ENCODE results near the gene PCDH8. TPM values are rescaled to one million over a fixed set of nuclear protein-coding genes. Genes with fewer than 3 reads are reported as not detected.

The PCDH8 gene
- total RNA-seq, 1 experiment from 2014 or later = 0.92 TPM

GRCh38 chr13:52835071-52835839, 13.2 kb downstream of the PCDH8 start:
- H3K9me3 Mint-ChIP-seq = no peaks in the 10 kb centered on the region
- no peak for TF ChIP-seq CREB1 (CRISPR knock-in tag; IDR thresholded peaks at IDR 0.05)
- TF ChIP-seq ZNF671 (CRISPR knock-in tag; IDR thresholded peaks at IDR 0.05) = no peak
- no peak for TF ChIP-seq ZNF263 (CRISPR knock-in tag; IDR thresholded peaks at IDR 0.05; ENCODE audit: low read depth)
- TF ChIP-seq IRF2 (CRISPR knock-in tag; IDR thresholded peaks at IDR 0.05; ENCODE audit: borderline replicate concordance, low read depth) = no peak
- TF ChIP-seq HMGXB4 (CRISPR knock-in tag; IDR thresholded peaks at IDR 0.05) = no peak
- TF ChIP-seq EMX1 (CRISPR knock-in tag; IDR thresholded peaks at IDR 0.05) = no peak
- TF ChIP-seq NR2C2 (CRISPR knock-in tag; IDR thresholded peaks at IDR 0.05) = no peak
- DNase-seq (ENCODE audit: low spot score) (no peak), ATAC-seq (no peak)
- ChIA-PET CTCF (interaction anchor here (1.3 kb wide), 1 partner anchor 133 kb away, joined by 4 read pairs; no protein-coding TSS in a partner anchor), POLR2A (no interaction called here)
- no peaks in the 10 kb centered on the region for H3K36me3 Mint-ChIP-seq
- H3K4me3 Mint-ChIP-seq = no peak overlapping the region
- no peak overlapping the region for H3K27ac Mint-ChIP-seq
- H3K4me1 Mint-ChIP-seq = peaks cover 36% of the 10 kb centered on the region
- H3K27me3 Mint-ChIP-seq (ENCODE audit: low read depth) = peaks cover 3% of the 10 kb centered on the region; the same call in 1 of the 2 replicates

GRCh38 chr13:52833296-52833875, 15.1 kb downstream of the PCDH8 start:
- ChIA-PET POLR2A (interaction anchor here (0.6 kb wide), 1 partner anchor 217 kb away, joined by 3 read pairs; no protein-coding TSS in a partner anchor), CTCF (interaction anchor here (0.5 to 1.8 kb wide), 5 partner anchors 13 to 144 kb away, joined by 3 to 15 read pairs (median 3); no protein-coding TSS in a partner anchor)
- H3K4me3 Mint-ChIP-seq = no peak overlapping the region
- H3K27ac Mint-ChIP-seq = no peak overlapping the region
- no peaks in the 10 kb centered on the region for H3K9me3 Mint-ChIP-seq
- ATAC-seq (no peak), DNase-seq (ENCODE audit: low spot score) (no peak)
- H3K36me3 Mint-ChIP-seq = no peaks in the 10 kb centered on the region
- peaks cover 29% of the 10 kb centered on the region for H3K4me1 Mint-ChIP-seq
- TF ChIP-seq ZNF532 (CRISPR knock-in tag; IDR thresholded peaks at IDR 0.05; ENCODE audit: borderline replicate concordance) = no peak
- no peak for TF ChIP-seq ZNF263 (CRISPR knock-in tag; IDR thresholded peaks at IDR 0.05; ENCODE audit: low read depth)
- TF ChIP-seq MLX (CRISPR knock-in tag; IDR thresholded peaks at IDR 0.05) = no peak
- TF ChIP-seq KAT7 (CRISPR knock-in tag; IDR thresholded peaks at IDR 0.05; ENCODE audit: borderline replicate concordance) = no peak
- no peak for TF ChIP-seq SP1 (CRISPR knock-in tag; conservative IDR thresholded peaks at IDR 0.05)
- no peak for TF ChIP-seq HMGXB4 (CRISPR knock-in tag; IDR thresholded peaks at IDR 0.05)
- no peak for TF ChIP-seq PREB (CRISPR knock-in tag; IDR thresholded peaks at IDR 0.05; ENCODE audit: borderline replicate concordance)
- no peak for TF ChIP-seq PRRX2 (CRISPR knock-in tag; IDR thresholded peaks at IDR 0.05)
- no peak for TF ChIP-seq AFF4 (CRISPR knock-in tag; IDR thresholded peaks at IDR 0.05; ENCODE audit: borderline replicate concordance)
- TF ChIP-seq ZSCAN18 (CRISPR knock-in tag; IDR thresholded peaks at IDR 0.05) = no peak
- no peaks in the 10 kb centered on the region; the same call in 1 of the 2 replicates for H3K27me3 Mint-ChIP-seq (ENCODE audit: low read depth)
